Endothelial cell (in vitro differentiated cells): ENCODE measurements around the gene ZNF532. TPM values are rescaled to one million over a fixed set of nuclear protein-coding genes. Genes with fewer than 3 reads are reported as not detected.

Experiments used
- DNase-seq: peaks from one replicate; pipeline ENCODE4 v3.0.0; 2021; ENCODE audit warnings: low spot score
- H3K27ac Mint-ChIP-seq: one replicate; pipeline ENCODE4 v1.8.0; 2021; ENCODE audit warnings: mixed read lengths, inconsistent platforms; ENCODE audit not compliant: unreplicated experiment
- H3K27me3 Mint-ChIP-seq: one replicate; pipeline ENCODE4 v1.8.0; 2021; ENCODE audit warnings: mild to moderate bottlenecking, moderate library complexity, mixed read lengths, inconsistent platforms; ENCODE audit not compliant: unreplicated experiment
- H3K36me3 Mint-ChIP-seq: one replicate; pipeline ENCODE4 v1.8.0; 2021; ENCODE audit warnings: mild to moderate bottlenecking, low read depth, mixed read lengths, inconsistent platforms; ENCODE audit not compliant: unreplicated experiment
- H3K4me1 Mint-ChIP-seq: one replicate; pipeline ENCODE4 v1.8.0; 2021; ENCODE audit warnings: mild to moderate bottlenecking, mixed read lengths, inconsistent platforms; ENCODE audit not compliant: unreplicated experiment
- H3K4me3 Mint-ChIP-seq: one replicate; pipeline ENCODE4 v1.8.0; 2021; ENCODE audit warnings: mild to moderate bottlenecking, mixed read lengths, inconsistent platforms; ENCODE audit not compliant: unreplicated experiment
- H3K9me3 Mint-ChIP-seq: one replicate; pipeline ENCODE4 v1.8.0; 2021; ENCODE audit warnings: mixed read lengths, inconsistent platforms; ENCODE audit not compliant: unreplicated experiment
- CTCF ChIP-seq: fragments of 200-600 bp; sonication (generic); IDR thresholded peaks from one replicate; pipeline ENCODE4 v1.5.0; 2021; ENCODE audit warnings: antibody characterized with exemption; ENCODE audit not compliant: unreplicated experiment
- total RNA-seq: library from RNA; stranded (reverse); fragmentation: NEBNext Ultra II Directional; extraction: Animal tissue kit (Norgen Biotek cat#: 25700); gene quantifications from one replicate; pipeline ENCODE4 v1.2.1, GENCODE V29; 2021; ENCODE audit not compliant: unreplicated experiment

The ZNF532 gene
- total RNA-seq, 1 donor from 2014 or later: 178 TPM

DNA sequence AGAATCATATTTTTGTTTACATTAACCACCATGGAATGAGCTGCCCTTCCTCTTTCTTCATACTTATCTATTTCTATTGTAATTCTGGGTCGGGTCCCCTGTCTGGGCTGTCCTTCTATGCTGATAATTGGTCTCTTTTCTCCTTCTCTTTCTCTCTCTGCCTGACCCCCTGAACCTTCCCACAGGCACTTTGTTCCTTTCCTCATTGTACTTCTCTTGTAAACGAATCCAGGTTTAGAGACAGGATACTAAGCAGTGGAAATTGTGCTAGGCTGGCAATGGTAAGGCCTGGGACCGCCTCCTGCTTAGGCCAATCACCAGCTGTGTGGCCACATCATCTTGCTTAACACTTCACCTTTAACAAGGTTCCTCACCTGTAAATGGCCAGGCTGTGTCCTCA lies 137.0 kb downstream of the ZNF532 start:
- no peak for TF ChIP-seq CTCF
- Mint-ChIP-seq H3K27me3 (peaks cover 2% of the 10 kb centered on the region), H3K4me3 (no peak overlapping the region), H3K27ac (peak overlapping the region; percentile 74), H3K36me3 (no peaks in the 10 kb centered on the region), H3K4me1 (peaks cover 36% of the 10 kb centered on the region), H3K9me3 (no peaks in the 10 kb centered on the region)
- DNase-seq: no peak

DNA sequence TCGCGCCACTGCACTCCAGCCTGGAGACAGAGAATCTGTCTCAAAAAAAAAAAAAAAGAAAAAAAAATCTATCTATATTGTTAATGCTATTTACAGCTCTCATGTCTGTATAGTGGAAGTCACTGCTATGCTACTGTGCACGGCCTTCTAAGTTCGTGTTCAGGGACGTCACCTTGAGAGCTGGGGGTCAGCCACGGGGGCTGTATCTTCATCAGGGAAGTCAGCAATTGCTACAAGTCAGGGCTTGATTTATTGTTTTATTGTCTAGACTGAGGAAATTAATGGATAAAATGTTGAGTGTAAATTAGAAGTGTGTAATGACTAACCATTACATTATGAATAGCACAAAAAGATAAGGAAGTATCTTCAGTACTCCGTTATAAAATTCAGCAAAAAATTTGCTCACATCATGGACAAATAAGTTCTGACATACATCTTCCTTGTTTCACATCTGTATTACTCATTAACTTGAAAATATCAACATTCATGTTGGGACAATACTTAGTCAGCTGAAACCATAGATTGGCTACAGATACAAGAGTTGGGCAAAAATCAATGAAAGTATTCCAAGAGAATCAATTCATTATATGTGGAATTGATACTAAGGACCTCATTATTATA lies 138.4 kb downstream of the ZNF532 start:
- Mint-ChIP-seq H3K9me3 (no peaks in the 10 kb centered on the region), H3K4me3 (no peak overlapping the region), H3K27me3 (peaks cover 2% of the 10 kb centered on the region), H3K4me1 (peaks cover 39% of the 10 kb centered on the region), H3K36me3 (no peaks in the 10 kb centered on the region), H3K27ac (no peak overlapping the region)
- TF ChIP-seq CTCF: no peak
- no peak for DNase-seq

GRCh38 chr18:59005262-59005661 lies 140.6 kb downstream of the ZNF532 start:
- no peaks in the 10 kb centered on the region for H3K36me3 Mint-ChIP-seq
- peak; percentile 34 for DNase-seq
- H3K4me1 Mint-ChIP-seq: peaks cover 39% of the 10 kb centered on the region
- H3K27ac Mint-ChIP-seq: peak overlapping the region; percentile 84
- no peak for TF ChIP-seq CTCF
- H3K4me3 Mint-ChIP-seq: no peak overlapping the region
- no peaks in the 10 kb centered on the region for H3K9me3 Mint-ChIP-seq
- H3K27me3 Mint-ChIP-seq: peaks cover 2% of the 10 kb centered on the region

DNA sequence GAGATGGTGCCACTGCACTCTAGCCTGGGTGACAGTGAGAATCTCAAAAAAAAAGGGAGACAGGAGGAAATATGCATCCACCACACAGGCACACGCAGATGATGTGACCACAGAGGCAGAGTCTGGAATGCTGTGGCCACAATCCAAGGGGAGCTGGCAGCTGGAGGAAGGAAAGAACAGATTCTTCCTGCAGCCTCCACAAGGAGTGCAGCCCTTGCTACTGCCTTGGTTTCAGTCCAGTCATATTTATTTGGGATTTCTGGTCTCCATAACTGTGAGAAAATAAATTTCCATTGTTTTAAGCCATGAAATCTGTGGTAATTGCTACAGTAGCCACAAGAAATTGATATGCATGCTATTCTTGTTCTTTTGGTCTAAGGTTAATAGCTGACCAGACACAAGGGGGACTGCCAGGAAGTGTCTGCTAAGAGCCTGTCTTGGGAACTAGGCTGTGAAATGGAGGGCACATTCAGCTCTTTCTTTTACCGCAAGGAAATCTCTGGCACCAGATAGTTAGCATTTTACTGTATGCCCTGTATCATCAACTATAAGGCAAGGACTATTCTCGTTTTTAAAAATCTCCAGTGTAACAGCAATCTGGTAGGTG lies 141.9 kb downstream of the ZNF532 start:
- Mint-ChIP-seq H3K27ac (no peak overlapping the region), H3K36me3 (no peaks in the 10 kb centered on the region), H3K9me3 (no peaks in the 10 kb centered on the region), H3K4me3 (no peak overlapping the region), H3K27me3 (peaks cover 3% of the 10 kb centered on the region), H3K4me1 (peaks cover 33% of the 10 kb centered on the region)
- TF ChIP-seq CTCF: no peak
- DNase-seq: no peak

DNA sequence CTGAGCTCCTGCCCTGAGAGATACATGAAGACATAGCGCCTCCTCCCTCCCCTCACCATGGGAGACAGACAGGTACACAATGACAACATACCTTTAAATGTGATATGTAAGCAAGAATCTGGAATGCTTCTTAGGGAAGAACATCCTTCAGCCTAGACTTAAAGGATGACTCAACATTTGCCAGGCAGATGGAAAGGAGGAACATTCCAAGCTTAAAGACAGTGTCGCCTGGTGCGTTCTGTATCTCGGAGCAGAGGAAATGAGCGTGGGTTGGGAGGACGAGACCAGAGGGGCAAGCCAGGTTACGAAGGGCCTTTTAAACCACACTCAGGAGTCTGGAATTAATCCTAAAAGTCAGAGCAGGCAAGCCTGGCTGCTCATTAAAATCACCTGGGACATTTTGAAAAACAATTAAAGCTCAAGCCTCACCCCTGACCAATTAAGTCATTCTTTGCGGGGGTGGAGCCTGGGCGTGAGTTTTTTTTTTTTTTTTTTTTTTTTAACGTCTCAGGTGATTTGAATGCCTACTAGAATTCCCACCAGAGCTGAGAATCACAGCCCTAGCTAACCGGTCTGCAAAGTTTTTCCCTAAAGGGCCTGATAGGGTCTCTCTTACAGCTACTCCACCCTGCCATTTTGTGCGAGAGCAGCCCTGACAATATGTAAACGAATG lies 143.8 kb downstream of the ZNF532 start:
- Mint-ChIP-seq H3K36me3 (no peaks in the 10 kb centered on the region), H3K4me3 (no peak overlapping the region), H3K9me3 (no peaks in the 10 kb centered on the region), H3K4me1 (peaks cover 29% of the 10 kb centered on the region), H3K27ac (peak overlapping the region; percentile 55), H3K27me3 (peaks cover 3% of the 10 kb centered on the region)
- TF ChIP-seq CTCF: no peak
- DNase-seq: no peak
